ENCODE results near the gene MYMX. TPM values are rescaled to one million over a fixed set of nuclear protein-coding genes. Genes with fewer than 3 reads are reported as not detected.

Gene MYMX
- total RNA-seq, 1 donor = not detected

- Histone ChIP-seq H2AFZ (ENCODE audit: low read length) (no peak overlapping the region), H3K36me3 (ENCODE audit: insufficient read depth, low read length) (no peaks in the 10 kb centered on the region), H3K9me3 (ENCODE audit: low read depth, low read length) (no peaks in the 10 kb centered on the region), H3K4me2 (ENCODE audit: insufficient read depth, low read length) (no peak overlapping the region), H3K27me3 (ENCODE audit: insufficient read depth, low read length) (peaks cover 14% of the 10 kb centered on the region), H3K27ac (ENCODE audit: low read depth, low read length) (no peak overlapping the region), H4K20me1 (ENCODE audit: insufficient read depth, low read length) (no peaks in the 10 kb centered on the region), H3K79me2 (ENCODE audit: insufficient read depth, low read length) (no peaks in the 10 kb centered on the region), H3K4me1 (ENCODE audit: insufficient read depth, low read length) (no peaks in the 10 kb centered on the region), H3K4me3 (ENCODE audit: insufficient read depth, low read length) (no peak overlapping the region)
- no peak for TF ChIP-seq CTCF (IDR thresholded peaks at IDR 0.05; ENCODE audit: extremely low read depth, low read depth, low read length)
- DNase-seq (ENCODE audit: insufficient read length, low spot score, missing footprints) = no peak
These were observed 44.7 kb upstream of the MYMX start for GRCh38 chr6:44171899-44172546.

- Histone ChIP-seq H3K4me2 (ENCODE audit: insufficient read depth, low read length) (no peak overlapping the region), H3K9me3 (ENCODE audit: low read depth, low read length) (no peaks in the 10 kb centered on the region), H3K4me1 (ENCODE audit: insufficient read depth, low read length) (peaks cover 5% of the 10 kb centered on the region), H3K27me3 (ENCODE audit: insufficient read depth, low read length) (peaks cover 14% of the 10 kb centered on the region), H2AFZ (ENCODE audit: low read length) (no peak overlapping the region), H3K27ac (ENCODE audit: low read depth, low read length) (no peak overlapping the region), H3K4me3 (ENCODE audit: insufficient read depth, low read length) (no peak overlapping the region), H3K36me3 (ENCODE audit: insufficient read depth, low read length) (no peaks in the 10 kb centered on the region), H4K20me1 (ENCODE audit: insufficient read depth, low read length) (no peaks in the 10 kb centered on the region), H3K79me2 (ENCODE audit: insufficient read depth, low read length) (no peaks in the 10 kb centered on the region)
- DNase-seq (ENCODE audit: insufficient read length, low spot score, missing footprints) = peak; percentile 95
- TF ChIP-seq CTCF (IDR thresholded peaks at IDR 0.05; ENCODE audit: extremely low read depth, low read depth, low read length) = peak; percentile 96
These were observed 43.8 kb upstream of the MYMX start for GRCh38 chr6:44172731-44173500.

- no peak for DNase-seq (ENCODE audit: insufficient read length, low spot score, missing footprints)
- Histone ChIP-seq H3K27ac (ENCODE audit: low read depth, low read length) (no peak overlapping the region), H3K9me3 (ENCODE audit: low read depth, low read length) (no peaks in the 10 kb centered on the region), H4K20me1 (ENCODE audit: insufficient read depth, low read length) (no peaks in the 10 kb centered on the region), H2AFZ (ENCODE audit: low read length) (no peak overlapping the region), H3K36me3 (ENCODE audit: insufficient read depth, low read length) (no peaks in the 10 kb centered on the region), H3K4me2 (ENCODE audit: insufficient read depth, low read length) (no peak overlapping the region), H3K4me1 (ENCODE audit: insufficient read depth, low read length) (peaks cover 21% of the 10 kb centered on the region), H3K79me2 (ENCODE audit: insufficient read depth, low read length) (no peaks in the 10 kb centered on the region), H3K27me3 (ENCODE audit: insufficient read depth, low read length) (peaks cover under 1% of the 10 kb centered on the region), H3K4me3 (ENCODE audit: insufficient read depth, low read length) (no peak overlapping the region)
- no peak for TF ChIP-seq CTCF (IDR thresholded peaks at IDR 0.05; ENCODE audit: extremely low read depth, low read depth, low read length)
These were observed 40.5 kb upstream of the MYMX start for GRCh38 chr6:44176130-44176761.
